HepG2 (cell line): ENCODE measurements around the gene MARS1. TPM values are rescaled to one million over a fixed set of nuclear protein-coding genes. Genes with fewer than 3 reads are reported as not detected.

ENCODE experiments used
- ATF2 ChIP-seq: sonication (generic); formaldehyde crosslinking; IDR thresholded peaks from 2 replicates; pipeline ENCODE4 v1.4.0; 2020; ENCODE audit warnings: missing genetic modification reagents
- CREBL2 ChIP-seq: sonication (generic); formaldehyde crosslinking; IDR thresholded peaks from 2 replicates; pipeline ENCODE4 v1.8.1; 2023; ENCODE audit warnings: missing genetic modification reagents, mild to moderate bottlenecking, borderline replicate concordance
- POLR2G ChIP-seq: fragments of 200-400 bp; formaldehyde crosslinking; IDR thresholded peaks from 2 replicates; pipeline ENCODE4 v1.6.1; 2018; ENCODE audit warnings: mild to moderate bottlenecking, low read depth, low read length, moderate library complexity
- SMAD1 ChIP-seq: sonication (generic); formaldehyde crosslinking; IDR thresholded peaks from 2 replicates; pipeline ENCODE4 v1.4.0; 2020; ENCODE audit warnings: missing genetic modification reagents, low read depth, mild to moderate bottlenecking, borderline replicate concordance
- STAG1 ChIP-seq: sonication (generic); formaldehyde crosslinking; IDR thresholded peaks from 2 replicates; pipeline ENCODE4 v1.4.0; 2020; ENCODE audit warnings: missing genetic modification reagents
- ZHX2 ChIP-seq, 2 experiments: sonication (generic) in 1 of 2; formaldehyde crosslinking in 1 of 2; IDR thresholded peaks; 2 replicates each; pipeline versions ENCODE4 v1.6.1 to v1.9.0; 2014 to 2022; ENCODE audit warnings: antibody characterized with exemption in 1 of 2, borderline replicate concordance in 1 of 2, inconsistent platforms in 1 of 2, low read depth in 1 of 2, missing genetic modification reagents in 1 of 2
- ZNF329 ChIP-seq: sonication (generic); formaldehyde crosslinking; IDR thresholded peaks from 2 replicates; pipeline ENCODE4 v1.9.0; 2021; ENCODE audit warnings: low read depth, mild to moderate bottlenecking, missing genetic modification reagents
- ZNF687 ChIP-seq: sonication (generic); formaldehyde crosslinking; IDR thresholded peaks from 2 replicates; pipeline ENCODE4 v1.5.1; 2020; ENCODE audit warnings: mild to moderate bottlenecking, missing genetic modification reagents, moderate library complexity
- ZNF747 ChIP-seq: sonication (generic); formaldehyde crosslinking; IDR thresholded peaks from 2 replicates; pipeline ENCODE4 v1.8.1; 2023; ENCODE audit warnings: missing genetic modification reagents, mild to moderate bottlenecking, borderline replicate concordance
- ZNF784 ChIP-seq: sonication (generic); formaldehyde crosslinking; IDR thresholded peaks from 2 replicates; pipeline ENCODE4 v1.5.1; 2020; ENCODE audit warnings: missing genetic modification reagents, mild to moderate bottlenecking, borderline replicate concordance
- polyA plus RNA-seq, 8 experiments: library from polyadenylated mRNA; depleted of rRNA in 3 of 8; stranded (reverse) in 7 of 8; unstranded in 1 of 8; fragments of >200 nt; fragmentation: Illumina TruSeq in 4 of 8; extraction: Trizol in 4 of 8; gene quantifications; 2 replicates each; pipeline versions ENCODE4 v1.2.1 to v1.2.3, GENCODE V29; 2011 to 2016; ENCODE audit warnings: low read depth in 4 of 8, missing spikeins in 1 of 8, mixed read lengths in 1 of 8; ENCODE audit not compliant: insufficient read depth in 1 of 8
- total RNA-seq, 5 experiments: library from RNA; depleted of rRNA; stranded (reverse); fragments of >200 nt; fragmentation: Illumina TruSeq; extraction: Trizol; gene quantifications; 2 replicates each; pipeline ENCODE4 v1.2.3, GENCODE V29; 2016; ENCODE audit warnings: low read depth in 1 of 5

The MARS1 gene
- total and polyA plus RNA-seq, 2 of the 13 experiments (the other 11 are each of a cell fraction or from before 2014, with no cell fraction given): 115 to 181 TPM

- TF ChIP-seq ZHX2 (IDR thresholded peaks at IDR 0.05; ENCODE audit: low read depth) (no peak), ZHX2 (CRISPR knock-in tag; IDR thresholded peaks at IDR 0.05; ENCODE audit: borderline replicate concordance) (no peak), SMAD1 (no peak), ZNF747 (CRISPR knock-in tag) (peak; percentile 41; the same call in 1 of the 2 replicates), CREBL2 (CRISPR knock-in tag) (no peak), STAG1 (CRISPR knock-in tag) (no peak), ATF2 (CRISPR knock-in tag) (0 out of 2 replicates have a peak, but pooled peaks have one; percentile 15), ZNF687 (CRISPR knock-in tag) (peak; percentile 85), POLR2G (peak; percentile 9; the same call in 1 of the 2 replicates), ZNF784 (CRISPR knock-in tag) (no peak), ZNF329 (CRISPR knock-in tag) (no peak)
These were observed 34.4 kb downstream of the MARS1 start, which contains the start of gene MBD6 (continued) for GRCh38 chr12:57522011-57522886.
